ENCODE results near the gene PNLIPRP1. TPM values are rescaled to one million over a fixed set of nuclear protein-coding genes. Genes with fewer than 3 reads are reported as not detected.

PNLIPRP1 gene
- not detected in 2 replicates for total RNA-seq (2014; rRNA removed; shearing (Covaris generic); ENCODE audit: low replicate concordance)

DNA sequence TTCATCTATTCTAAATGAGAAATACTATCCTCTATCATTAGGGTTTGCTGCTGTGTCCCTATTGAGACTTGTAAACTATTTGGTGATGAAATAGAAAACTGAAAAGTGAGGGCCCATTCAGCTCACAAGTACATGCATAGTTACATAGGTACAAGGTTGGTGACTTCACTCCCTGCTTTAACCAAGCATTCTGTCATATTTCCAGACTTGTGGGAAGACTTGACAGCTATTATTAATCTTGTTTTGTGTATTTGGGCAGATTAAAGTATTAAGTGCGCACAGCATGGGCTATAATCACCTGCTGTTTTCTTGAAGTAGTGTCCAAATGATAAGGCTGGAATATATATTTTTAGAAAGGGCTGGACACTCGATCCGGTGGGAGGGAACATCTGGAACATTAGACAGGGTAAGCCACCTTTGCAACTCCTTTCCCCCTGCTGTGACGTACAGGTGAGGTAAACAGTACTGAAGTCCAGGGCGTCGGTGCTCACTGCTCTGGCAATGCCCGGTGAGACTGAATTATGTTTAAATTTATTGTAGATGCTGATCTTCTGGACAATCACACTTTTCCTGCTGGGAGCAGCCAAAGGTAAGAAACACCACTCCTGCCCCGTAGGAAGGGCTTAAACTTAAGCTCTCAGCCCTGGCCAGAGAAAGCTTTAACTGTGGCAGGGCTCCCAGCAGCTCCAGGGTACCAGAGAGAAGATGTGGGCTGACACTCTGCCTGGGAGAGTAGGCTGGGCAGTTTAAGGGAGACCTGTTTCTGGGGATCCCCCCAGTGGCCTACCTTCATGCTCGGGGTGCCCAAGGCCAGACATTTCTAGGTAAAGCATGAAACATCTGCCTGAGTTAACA lies at the start of gene PNLIPRP1:
Gene PNLIPRP1, plus strand, starts transcription at position 370 of the 855 bp plus-strand sequence. Its CDS starts 171 bp downstream, at position 541.
- Histone ChIP-seq H3K9me3 (no peaks in the 10 kb centered on the region), H3K4me3 (no peak within 1 kb of the TSS), H3K27me3 (peaks cover 2% of the 10 kb centered on the region; the same call in 1 of the 2 replicates), H3K36me3 (no peaks in the 10 kb centered on the region)
- no peak for DNase-seq

DNA sequence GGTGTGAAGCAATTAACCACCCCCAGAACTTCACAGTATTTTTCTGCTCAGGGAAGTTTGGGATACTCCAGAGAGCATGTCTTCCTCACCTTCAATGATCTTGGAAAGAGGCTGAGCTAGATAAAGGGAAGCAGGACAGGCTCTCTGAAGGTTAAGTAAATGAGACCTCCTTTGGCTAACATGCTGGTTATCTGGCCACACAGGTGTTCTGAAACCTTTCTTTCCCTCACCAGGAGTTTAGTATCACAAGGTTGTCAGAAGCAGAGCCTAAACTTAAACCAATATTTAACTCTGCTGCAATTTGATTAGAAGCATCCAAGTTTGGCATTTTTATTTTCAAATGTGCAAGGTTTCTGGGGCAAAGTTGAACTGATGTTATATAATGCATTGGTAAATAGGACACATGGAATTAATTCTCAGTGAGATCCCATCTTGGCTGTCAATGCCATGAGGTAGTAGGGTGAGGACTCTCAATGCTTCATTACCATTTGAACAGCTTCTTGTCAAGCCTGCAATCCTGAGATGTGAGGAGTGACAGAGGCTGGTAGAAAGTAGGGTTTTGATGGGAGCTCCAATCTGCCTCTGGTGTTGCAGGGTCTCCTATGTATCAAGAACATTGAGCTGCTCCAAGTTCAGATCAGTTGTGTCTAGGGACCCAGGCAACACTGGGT lies 48.6 kb upstream of the PNLIPRP1 start:
- Histone ChIP-seq H3K9me3 (peaks cover 6% of the 10 kb centered on the region), H3K4me3 (no peak overlapping the region), H3K36me3 (no peaks in the 10 kb centered on the region), H3K27me3 (peaks cover 2% of the 10 kb centered on the region; the same call in 1 of the 2 replicates)
- DNase-seq = no peak

DNA sequence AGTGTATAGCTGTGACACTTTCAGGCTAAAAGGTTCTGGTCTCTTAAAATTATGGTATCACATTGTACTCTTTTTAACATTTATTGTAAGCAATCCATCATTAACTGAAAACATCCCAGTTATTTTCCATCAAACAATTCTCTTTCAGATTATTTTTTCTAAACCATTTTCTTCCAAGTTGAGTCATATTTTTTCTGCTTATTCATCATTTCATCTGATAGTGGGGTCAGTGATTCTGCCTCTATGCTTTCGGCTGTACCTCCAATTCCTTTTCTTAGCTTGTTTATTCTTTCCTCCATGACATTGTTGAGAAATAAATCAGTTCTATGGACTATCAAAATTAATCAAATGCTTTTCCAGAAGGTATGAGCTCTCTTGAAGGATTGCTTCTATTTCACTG lies 45.6 kb upstream of the PNLIPRP1 start:
- Histone ChIP-seq H3K36me3 (no peaks in the 10 kb centered on the region), H3K9me3 (no peaks in the 10 kb centered on the region), H3K4me3 (no peak overlapping the region), H3K27me3 (peaks cover 2% of the 10 kb centered on the region; the same call in 1 of the 2 replicates)
- DNase-seq = no peak

DNA sequence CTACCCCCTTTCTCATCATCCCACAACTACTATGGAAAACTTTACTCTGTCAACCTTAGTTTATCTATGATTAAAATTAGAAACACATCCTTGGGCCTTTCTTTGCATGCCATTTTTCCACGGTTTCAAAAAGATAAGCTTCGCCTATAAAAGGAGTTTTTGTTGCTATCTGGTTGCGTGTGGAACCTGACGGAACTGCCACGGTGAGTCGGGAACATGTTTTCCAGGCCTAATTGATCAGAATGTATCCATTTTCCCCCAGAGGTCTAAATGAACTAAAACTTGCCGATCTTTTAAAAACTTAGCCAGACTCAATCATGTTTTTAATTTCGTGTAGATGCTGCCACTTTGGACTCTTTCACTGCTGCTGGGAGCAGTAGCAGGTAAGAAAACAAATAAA lies 45.0 kb upstream of the PNLIPRP1 start, which contains the start of gene PNLIP:
Gene PNLIP, plus strand, starts transcription at position 176 of the 400 bp plus-strand sequence. Its CDS starts 162 bp downstream, at position 338.
- DNase-seq = no peak
- Histone ChIP-seq H3K9me3 (no peaks in the 10 kb centered on the region), H3K36me3 (no peaks in the 10 kb centered on the region), H3K4me3 (no peak within 1 kb of the TSS), H3K27me3 (peaks cover 2% of the 10 kb centered on the region; the same call in 1 of the 2 replicates)

DNA sequence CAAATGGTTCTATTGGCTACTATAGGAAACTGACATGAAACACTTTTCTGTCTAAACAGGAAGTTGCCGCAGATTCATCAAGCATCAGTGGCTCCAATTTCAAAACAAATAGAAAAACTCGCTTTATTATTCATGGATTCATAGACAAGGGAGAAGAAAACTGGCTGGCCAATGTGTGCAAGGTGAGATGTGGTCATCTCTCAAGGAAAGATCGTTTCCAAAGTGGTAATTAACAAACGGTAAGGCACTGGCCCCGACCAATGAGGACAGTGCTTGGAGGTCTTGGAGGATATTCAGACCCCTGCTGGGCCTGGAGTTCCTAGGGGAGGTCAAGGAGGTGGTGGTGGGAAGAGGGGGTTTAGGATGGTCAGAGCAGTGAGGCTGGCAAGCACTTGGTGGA lies 42.5 kb upstream of the PNLIPRP1 start:
- no peak for DNase-seq
- H3K36me3 ChIP-seq = no peaks in the 10 kb centered on the region
- no peak overlapping the region for H3K4me3 ChIP-seq
- H3K27me3 ChIP-seq = no peaks in the 10 kb centered on the region
- H3K9me3 ChIP-seq = no peaks in the 10 kb centered on the region

DNA sequence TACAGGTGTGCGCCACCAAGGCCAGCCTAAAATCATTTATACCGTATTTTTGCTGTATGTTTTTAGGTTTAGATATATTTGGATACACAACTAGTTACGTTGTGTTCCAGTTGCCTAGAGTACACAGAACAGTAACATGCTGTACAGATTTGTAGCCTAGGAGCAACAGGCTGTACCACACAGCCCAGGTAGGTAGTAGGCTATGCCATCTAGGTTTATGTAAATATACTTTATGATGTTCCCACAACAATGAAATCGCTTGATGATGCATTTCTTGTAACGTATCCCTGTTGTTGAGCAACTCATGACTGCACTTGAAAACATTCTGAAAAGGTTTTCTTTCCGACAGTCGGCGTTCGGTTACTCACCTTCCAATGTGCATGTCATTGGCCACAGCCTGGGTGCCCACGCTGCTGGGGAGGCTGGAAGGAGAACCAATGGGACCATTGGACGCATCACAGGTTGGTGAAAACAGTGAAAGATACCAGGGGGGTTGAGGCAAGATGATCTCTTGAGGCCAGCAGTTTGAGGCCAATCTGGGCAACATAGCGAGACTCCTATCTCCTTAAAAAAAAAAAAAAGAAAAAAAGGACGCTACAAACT lies 37.3 kb upstream of the PNLIPRP1 start:
- Histone ChIP-seq H3K9me3 (no peaks in the 10 kb centered on the region), H3K36me3 (no peaks in the 10 kb centered on the region), H3K27me3 (0 out of 2 replicates have a peak, but pooled peaks cover 4% of the 10 kb centered on the region), H3K4me3 (no peak overlapping the region)
- no peak for DNase-seq

DNA sequence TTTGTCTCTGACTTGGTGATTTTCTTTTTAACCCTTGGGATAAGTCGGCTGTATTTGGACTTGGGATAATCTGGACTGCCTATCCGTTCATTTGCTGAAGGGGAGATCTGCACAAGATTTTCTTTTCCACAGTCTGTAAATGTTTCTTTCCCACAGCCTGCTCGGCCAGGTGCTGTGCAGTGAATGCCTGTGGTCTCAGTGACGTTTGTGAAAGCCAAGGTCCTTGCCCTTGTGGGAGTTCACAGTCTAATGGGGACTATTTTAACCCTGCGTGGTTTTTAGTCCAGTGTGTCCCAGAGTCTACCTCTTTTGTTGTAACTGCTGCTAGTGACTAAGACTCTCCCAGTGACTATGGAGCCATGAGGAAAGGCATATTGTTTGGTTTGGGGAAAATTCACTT lies 36.1 kb upstream of the PNLIPRP1 start:
- no peak for DNase-seq
- H3K9me3 ChIP-seq = no peaks in the 10 kb centered on the region

DNA sequence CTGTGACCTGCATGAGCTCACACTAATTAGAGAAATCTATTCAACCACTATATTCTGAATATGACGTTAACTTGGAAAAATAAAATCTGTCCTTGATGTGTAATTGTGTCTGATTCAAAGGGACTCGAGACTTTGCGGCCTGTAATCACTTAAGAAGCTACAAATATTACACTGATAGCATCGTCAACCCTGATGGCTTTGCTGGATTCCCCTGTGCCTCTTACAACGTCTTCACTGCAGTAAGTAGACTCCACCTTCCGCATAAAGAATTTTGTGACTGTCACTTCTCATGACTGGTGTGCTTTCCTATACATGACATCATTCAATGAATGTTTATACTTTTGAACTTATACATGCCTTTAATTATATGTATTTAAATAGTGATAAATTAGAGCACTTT lies 34.9 kb upstream of the PNLIPRP1 start:
- H3K9me3 ChIP-seq = no peaks in the 10 kb centered on the region
- no peaks in the 10 kb centered on the region for H3K36me3 ChIP-seq
- H3K27me3 ChIP-seq = peaks cover 8% of the 10 kb centered on the region; the same call in 1 of the 2 replicates
- no peak overlapping the region for H3K4me3 ChIP-seq
- no peak for DNase-seq

More for the DNA sequence above, 36.1 kb upstream of the PNLIPRP1 start:
- H3K27me3 ChIP-seq = peaks cover 4% of the 10 kb centered on the region; the same call in 1 of the 2 replicates
- H3K4me3 ChIP-seq = no peak overlapping the region
- no peaks in the 10 kb centered on the region for H3K36me3 ChIP-seq

DNA sequence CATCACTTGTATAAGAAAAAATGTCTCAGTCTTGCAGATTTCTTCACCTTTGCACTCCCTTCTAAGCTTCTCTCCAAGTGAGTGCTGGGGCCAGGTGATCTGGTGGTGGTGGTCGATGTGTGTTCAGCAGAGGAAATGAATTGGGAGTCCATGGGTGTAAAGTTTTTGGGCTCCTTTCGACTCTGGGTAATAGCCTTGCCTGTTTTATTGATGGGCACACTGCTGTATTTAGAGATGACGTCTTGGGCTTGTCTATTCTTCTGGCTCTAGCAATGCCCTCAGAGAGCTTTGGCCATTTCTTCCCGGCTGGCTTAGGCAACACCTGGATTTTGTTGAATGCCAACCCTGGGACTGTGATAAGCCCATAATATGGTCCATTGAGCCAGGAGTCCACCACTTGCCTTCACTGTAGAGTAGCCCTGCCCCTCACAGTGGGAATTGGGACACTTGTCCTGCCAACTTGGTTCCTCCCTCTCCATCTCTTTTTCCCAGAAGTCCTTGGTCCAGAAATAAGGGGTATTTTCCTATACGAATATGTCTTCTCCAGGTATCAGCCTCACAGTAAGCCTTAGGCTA lies 33.4 kb upstream of the PNLIPRP1 start:
- DNase-seq = no peak
- Histone ChIP-seq H3K36me3 (no peaks in the 10 kb centered on the region), H3K9me3 (no peaks in the 10 kb centered on the region)

DNA sequence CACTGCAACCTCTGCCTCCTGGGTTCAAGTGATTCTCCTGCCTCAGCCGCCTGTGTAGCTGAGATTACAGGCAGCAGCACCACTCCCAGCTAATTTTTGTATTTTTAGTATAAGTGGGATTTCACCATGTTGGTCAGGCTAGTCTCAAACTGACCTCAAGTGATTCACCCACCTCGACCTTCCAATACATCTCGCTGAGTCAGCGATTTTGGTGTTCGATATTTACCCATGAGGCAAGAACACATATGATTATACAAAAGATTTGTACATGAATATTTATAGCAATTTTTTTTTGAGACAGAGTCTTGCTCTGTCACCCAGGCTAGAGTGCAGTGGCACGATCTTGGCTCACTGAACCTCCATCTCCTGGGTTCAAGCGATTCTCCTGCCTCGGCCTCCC lies 25.2 kb upstream of the PNLIPRP1 start:
- Histone ChIP-seq H3K4me3 (no peak overlapping the region), H3K27me3 (peaks cover 3% of the 10 kb centered on the region; the same call in 1 of the 2 replicates), H3K9me3 (no peaks in the 10 kb centered on the region), H3K36me3 (no peaks in the 10 kb centered on the region)
- no peak for DNase-seq

More for the DNA sequence above, 33.4 kb upstream of the PNLIPRP1 start:
- Histone ChIP-seq H3K27me3 (peaks cover 8% of the 10 kb centered on the region; the same call in 1 of the 2 replicates), H3K4me3 (no peak overlapping the region)

DNA sequence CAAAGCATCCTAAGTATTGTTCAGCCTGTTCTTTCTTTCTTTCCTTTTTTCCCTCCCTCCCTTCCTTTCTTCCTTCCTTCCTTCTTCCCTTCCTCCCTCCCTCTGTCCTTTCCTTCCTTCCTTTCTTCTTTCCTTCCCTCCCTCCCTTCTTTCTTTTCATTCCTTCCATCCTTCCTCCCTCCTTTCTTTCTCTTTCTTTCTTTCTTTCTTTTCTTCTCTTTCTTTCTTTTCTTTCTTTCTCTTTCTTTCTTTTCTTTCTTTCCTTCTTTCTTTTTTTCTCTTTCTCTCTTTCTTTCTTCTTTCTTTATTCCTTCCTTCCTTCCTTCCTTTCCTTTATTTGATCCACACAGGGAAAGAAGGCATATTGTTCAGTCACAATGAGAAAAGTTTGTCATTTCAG lies 23.8 kb upstream of the PNLIPRP1 start:
- H3K9me3 ChIP-seq = no peaks in the 10 kb centered on the region
- no peak overlapping the region for H3K4me3 ChIP-seq
- H3K36me3 ChIP-seq = no peaks in the 10 kb centered on the region
- peaks cover 3% of the 10 kb centered on the region; the same call in 1 of the 2 replicates for H3K27me3 ChIP-seq
- DNase-seq = no peak

DNA sequence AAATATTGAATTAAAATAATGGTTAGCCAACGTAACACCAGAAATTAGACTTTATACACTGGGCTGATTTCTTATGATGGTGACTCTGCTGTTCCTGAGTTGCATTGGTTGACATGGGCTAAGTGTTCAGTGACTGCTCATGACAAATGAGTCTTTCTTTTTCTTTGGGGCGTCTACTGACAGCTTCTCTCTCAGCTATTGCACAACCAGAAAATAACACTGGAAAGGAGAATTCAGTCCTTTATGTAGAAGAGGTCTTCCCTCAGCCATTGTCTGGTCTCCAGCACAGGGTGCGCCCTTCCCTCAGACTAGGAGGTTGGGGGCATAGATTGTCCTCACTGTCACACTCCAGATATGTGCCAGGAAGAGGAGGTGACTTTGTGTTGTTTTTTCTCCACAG lies 23.4 kb upstream of the PNLIPRP1 start:
- no peak for DNase-seq
- peaks cover 3% of the 10 kb centered on the region; the same call in 1 of the 2 replicates for H3K27me3 ChIP-seq

DNA sequence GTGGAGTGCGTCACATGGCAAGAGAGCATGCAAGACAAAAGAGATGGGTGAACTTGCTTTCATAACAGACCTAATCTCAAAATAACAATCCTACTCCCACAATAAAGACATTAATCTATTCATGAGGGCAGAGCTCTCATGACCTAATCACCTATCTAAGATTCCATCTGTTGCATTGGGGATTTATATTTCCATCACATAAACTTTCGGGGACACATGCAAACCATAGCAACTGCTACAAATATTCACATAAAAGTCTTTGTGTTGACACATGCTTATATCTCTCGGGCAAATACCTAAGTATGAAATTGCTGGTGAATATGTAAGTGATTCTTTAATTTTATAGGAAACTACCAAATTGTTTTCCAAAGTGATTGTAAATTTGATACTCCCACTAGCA lies 16.0 kb upstream of the PNLIPRP1 start:
- DNase-seq = no peak
- no peaks in the 10 kb centered on the region for H3K36me3 ChIP-seq
- no peak overlapping the region for H3K4me3 ChIP-seq
- H3K9me3 ChIP-seq = no peaks in the 10 kb centered on the region
- H3K27me3 ChIP-seq = peaks cover 5% of the 10 kb centered on the region; the same call in 1 of the 2 replicates

More for the DNA sequence above, 23.4 kb upstream of the PNLIPRP1 start:
- Histone ChIP-seq H3K9me3 (no peaks in the 10 kb centered on the region), H3K4me3 (no peak overlapping the region), H3K36me3 (no peaks in the 10 kb centered on the region)

DNA sequence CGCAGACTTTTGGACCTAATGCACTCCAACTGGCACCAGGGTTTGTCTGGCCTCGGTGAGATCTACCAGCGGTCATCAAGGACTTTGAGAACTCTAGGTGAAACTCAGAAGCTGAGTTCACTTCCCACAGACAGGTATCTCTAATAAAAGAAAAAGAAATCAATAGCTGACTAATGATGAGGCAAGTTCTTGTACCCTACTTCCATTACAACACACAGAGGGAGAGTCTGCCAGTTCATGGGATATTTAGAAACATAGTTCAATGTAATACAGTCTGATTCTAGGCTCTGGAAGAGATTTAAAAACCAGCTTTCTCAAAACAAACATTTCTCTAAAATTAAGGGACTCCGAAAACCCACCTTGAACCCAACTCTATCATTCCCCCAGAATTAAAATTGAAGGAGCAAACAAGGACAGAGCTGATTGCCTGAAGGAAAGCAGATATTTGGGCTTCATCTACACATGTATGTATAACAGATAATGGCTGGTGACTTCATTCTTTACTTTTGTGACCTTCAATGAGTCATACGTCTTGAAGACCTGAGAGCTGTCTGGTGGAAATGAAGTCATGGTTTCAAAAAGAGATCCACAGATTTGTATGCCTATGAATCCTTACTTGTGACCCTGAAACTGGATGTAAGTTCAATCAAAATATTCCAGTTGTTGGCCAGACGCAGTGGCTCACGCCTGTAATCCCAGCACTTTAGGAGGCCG lies 2.7 kb upstream of the PNLIPRP1 start:
- H3K4me3 ChIP-seq = no peak overlapping the region
- no peak for DNase-seq
- H3K9me3 ChIP-seq = no peaks in the 10 kb centered on the region
- H3K36me3 ChIP-seq = no peaks in the 10 kb centered on the region
- no peaks in the 10 kb centered on the region for H3K27me3 ChIP-seq

DNA sequence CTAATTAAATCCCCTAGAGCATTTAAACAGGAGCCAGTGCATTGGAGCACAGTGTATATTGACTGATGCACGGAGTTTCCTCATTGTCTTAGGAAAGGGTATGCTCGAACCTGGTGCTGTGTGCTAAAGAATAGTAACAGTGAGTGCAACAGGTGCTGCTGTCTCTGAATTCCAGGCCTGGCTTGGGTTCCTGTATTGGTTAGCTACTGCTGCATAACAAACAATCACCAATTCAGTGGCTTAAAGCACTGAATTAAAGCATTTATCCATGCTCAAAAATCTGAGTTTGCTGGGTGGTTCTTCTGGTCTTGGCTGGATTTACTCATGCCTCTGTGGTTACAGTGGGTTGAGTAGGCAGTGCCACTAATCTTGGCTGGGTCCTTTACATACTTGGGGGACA lies 1.8 kb upstream of the PNLIPRP1 start:
- no peak overlapping the region for H3K4me3 ChIP-seq
- DNase-seq = no peak
- H3K36me3 ChIP-seq = no peaks in the 10 kb centered on the region
- H3K9me3 ChIP-seq = no peaks in the 10 kb centered on the region
- H3K27me3 ChIP-seq = no peaks in the 10 kb centered on the region

DNA sequence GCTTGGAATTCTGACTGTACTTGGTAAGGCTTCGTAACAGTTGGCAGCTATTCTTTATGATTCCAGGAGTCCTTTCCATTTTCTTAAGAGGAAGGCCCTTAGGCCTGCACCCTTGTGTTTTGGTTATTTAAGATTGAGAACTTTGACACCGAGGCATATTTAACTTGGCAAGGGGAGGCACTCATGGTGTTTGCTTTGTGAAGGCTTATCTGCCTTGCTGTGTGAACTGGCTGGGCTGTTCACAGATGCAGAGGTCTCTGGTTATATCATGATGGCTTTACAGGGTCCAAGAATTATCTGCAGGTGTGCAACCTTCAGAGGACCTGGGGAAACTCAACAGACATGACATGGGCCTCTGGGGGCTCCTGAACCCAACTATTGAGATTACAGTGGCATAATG lies 833 bp upstream of the PNLIPRP1 start:
- Histone ChIP-seq H3K9me3 (no peaks in the 10 kb centered on the region), H3K36me3 (no peaks in the 10 kb centered on the region), H3K27me3 (no peaks in the 10 kb centered on the region), H3K4me3 (no peak overlapping the region)
- no peak for DNase-seq

All from MG63 (cell line).